Large intestine (tissue), 3 donors: Measurements from ENCODE around the gene ESYT1. TPM values are rescaled to one million over a fixed set of nuclear protein-coding genes. Genes with fewer than 3 reads are reported as not detected.

ENCODE experiments used
- DNase-seq, 2 donors: peaks; one replicate each; pipeline versions ENCODE4 v3.0.0 to v3.0.0-alpha.2; 2013
- H3K27ac ChIP-seq: one replicate; pipeline ENCODE4 v1.5.1; 2013; ENCODE audit warnings: low read length
- H3K27me3 ChIP-seq: 2 replicates; pipeline ENCODE4 v1.6.1; 2013; ENCODE audit warnings: low read length; ENCODE audit not compliant: control insufficient read depth, insufficient read depth
- H3K36me3 ChIP-seq: 2 replicates; pipeline ENCODE4 v1.6.1; 2013; ENCODE audit warnings: low read length; ENCODE audit not compliant: control insufficient read depth, insufficient read depth
- H3K4me1 ChIP-seq: one replicate; pipeline ENCODE4 v1.6.1; 2013; ENCODE audit warnings: low read length; ENCODE audit not compliant: control insufficient read depth, insufficient read depth
- H3K4me3 ChIP-seq: one replicate; pipeline ENCODE4 v1.5.1; 2013; ENCODE audit warnings: low read length
- H3K9me3 ChIP-seq: one replicate; pipeline ENCODE4 v1.6.1; 2013; ENCODE audit warnings: mild to moderate bottlenecking, low read depth, low read length, moderate library complexity; ENCODE audit not compliant: control insufficient read depth
- WGBS: methylation state at CpG from one replicate; pipeline ENCODE4 v1.1.5; 2013; ENCODE audit warnings: low lambda C conversion rate; ENCODE audit not compliant: insufficient coverage; 5-methylcytosine and 5-hydroxymethylcytosine counted together
- polyA plus RNA-seq: library from polyadenylated mRNA; unstranded; fragments of 120-200 nt; gene quantifications from one replicate; pipeline ENCODE4 v1.2.1, GENCODE V29; 2013

Gene ESYT1
- polyA plus RNA-seq, 1 donor, result 42.7 TPM

GRCh38 chr12:56161690-56162351 lies 33.8 kb downstream of the ESYT1 start:
- Histone ChIP-seq H3K9me3 (no peaks in the 10 kb centered on the region), H3K4me3 (no peak overlapping the region), H3K4me1 (peaks cover 18% of the 10 kb centered on the region), H3K36me3 (peaks cover 70% of the 10 kb centered on the region), H3K27ac (no peak overlapping the region), H3K27me3 (no peaks in the 10 kb centered on the region)
- no peak for DNase-seq
- no CpG with 5 or more reads among the region's 10 CpGs for WGBS

GRCh38 chr12:56162468-56163290 lies 34.6 kb downstream of the ESYT1 start:
- Histone ChIP-seq H3K4me3 (no peak overlapping the region), H3K27ac (no peak overlapping the region), H3K36me3 (peaks cover 75% of the 10 kb centered on the region), H3K4me1 (peaks cover 18% of the 10 kb centered on the region), H3K9me3 (no peaks in the 10 kb centered on the region), H3K27me3 (no peaks in the 10 kb centered on the region)
- DNase-seq, result no peak
- WGBS, result no CpG with 5 or more reads among the region's 11 CpGs

- DNase-seq, result no peak
- H3K4me1 ChIP-seq, result peaks cover 18% of the 10 kb centered on the region
- no CpG with 5 or more reads among the region's 11 CpGs for WGBS
- no peaks in the 10 kb centered on the region for H3K9me3 ChIP-seq
- H3K27ac ChIP-seq, result no peak overlapping the region
- no peak overlapping the region for H3K4me3 ChIP-seq
- no peaks in the 10 kb centered on the region for H3K27me3 ChIP-seq
- H3K36me3 ChIP-seq, result peaks cover 86% of the 10 kb centered on the region
Observed at GRCh38 chr12:56163533-56164344, 35.7 kb downstream of the ESYT1 start.

- WGBS, result no CpG with 5 or more reads among the region's 17 CpGs
- DNase-seq, result no peak
- no peaks in the 10 kb centered on the region for H3K27me3 ChIP-seq
- H3K4me3 ChIP-seq, result no peak overlapping the region
- no peak overlapping the region for H3K27ac ChIP-seq
- H3K9me3 ChIP-seq, result no peaks in the 10 kb centered on the region
- peaks cover 91% of the 10 kb centered on the region for H3K36me3 ChIP-seq
- peaks cover 18% of the 10 kb centered on the region for H3K4me1 ChIP-seq
Observed at GRCh38 chr12:56164345-56164729, 36.3 kb downstream of the ESYT1 start.

- no peaks in the 10 kb centered on the region for H3K9me3 ChIP-seq
- peaks cover 91% of the 10 kb centered on the region for H3K36me3 ChIP-seq
- WGBS, result no CpG with 5 or more reads among the region's 4 CpGs
Observed at GRCh38 chr12:56165369-56165768, 37.3 kb downstream of the ESYT1 start.

GRCh38 chr12:56169229-56169759 lies 41.2 kb downstream of the ESYT1 start:
- Histone ChIP-seq H3K27ac (no peak overlapping the region), H3K27me3 (no peaks in the 10 kb centered on the region), H3K36me3 (peaks cover 90% of the 10 kb centered on the region), H3K4me3 (no peak overlapping the region), H3K9me3 (no peaks in the 10 kb centered on the region), H3K4me1 (no peaks in the 10 kb centered on the region)
- no peak for DNase-seq
- 100% methylated on average over 2 of the region's 11 CpGs for WGBS

More at GRCh38 chr12:56165369-56165768, 37.3 kb downstream of the ESYT1 start:
- peaks cover 8% of the 10 kb centered on the region for H3K4me1 ChIP-seq
- H3K4me3 ChIP-seq, result no peak overlapping the region
- no peaks in the 10 kb centered on the region for H3K27me3 ChIP-seq
- H3K27ac ChIP-seq, result no peak overlapping the region
- DNase-seq, result no peak

GRCh38 chr12:56172839-56173238 lies 44.8 kb downstream of the ESYT1 start:
- no peaks in the 10 kb centered on the region for H3K4me1 ChIP-seq
- no peak overlapping the region for H3K4me3 ChIP-seq
- no peaks in the 10 kb centered on the region for H3K9me3 ChIP-seq
- no peak for DNase-seq
- WGBS, result no CpG with 5 or more reads among the region's 7 CpGs
- H3K27me3 ChIP-seq, result no peaks in the 10 kb centered on the region
- H3K36me3 ChIP-seq, result peaks cover 90% of the 10 kb centered on the region
- H3K27ac ChIP-seq, result no peak overlapping the region

- H3K27me3 ChIP-seq, result no peaks in the 10 kb centered on the region
- H3K36me3 ChIP-seq, result peaks cover 78% of the 10 kb centered on the region
- no peaks in the 10 kb centered on the region for H3K4me1 ChIP-seq
- no peaks in the 10 kb centered on the region for H3K9me3 ChIP-seq
- no peak overlapping the region for H3K27ac ChIP-seq
- no peak for DNase-seq
- H3K4me3 ChIP-seq, result no peak overlapping the region
- WGBS, result no CpG with 5 or more reads among the region's 3 CpGs
Observed at GRCh38 chr12:56178347-56178746, 50.3 kb downstream of the ESYT1 start.

GRCh38 chr12:56186957-56187356 lies 58.9 kb downstream of the ESYT1 start:
- H3K9me3 ChIP-seq, result no peaks in the 10 kb centered on the region
- no peaks in the 10 kb centered on the region for H3K27me3 ChIP-seq
- no peak for DNase-seq
- peaks cover 9% of the 10 kb centered on the region for H3K4me1 ChIP-seq
- WGBS, result no CpG with 5 or more reads among the region's 2 CpGs
- peaks cover 33% of the 10 kb centered on the region for H3K36me3 ChIP-seq
- H3K27ac ChIP-seq, result no peak overlapping the region
- no peak overlapping the region for H3K4me3 ChIP-seq

GRCh38 chr12:56188131-56188777 lies 60.2 kb downstream of the ESYT1 start:
- no peak for DNase-seq
- Histone ChIP-seq H3K27ac (peak overlapping the region; percentile 72), H3K27me3 (no peaks in the 10 kb centered on the region), H3K4me1 (peaks cover 9% of the 10 kb centered on the region), H3K36me3 (peaks cover 26% of the 10 kb centered on the region), H3K4me3 (peak overlapping the region; percentile 96), H3K9me3 (no peaks in the 10 kb centered on the region)
- no CpG with 5 or more reads among the region's 10 CpGs for WGBS
